Lower lobe of right lung (tissue), 2 donors: ENCODE measurements around the gene RRBP1. TPM values are rescaled to one million over a fixed set of nuclear protein-coding genes. Genes with fewer than 3 reads are reported as not detected.

Source experiments
- ATAC-seq, 2 donors: fragments of 200-7000 bp; cut with Tn5 transposase; one replicate each; pipeline ENCODE4 v1.9.1; 2020 to 2022; ENCODE audit warnings: mild to moderate bottlenecking in 2 of 2, moderate library complexity in 2 of 2
- DNase-seq: peaks from one replicate; pipeline ENCODE4 v3.0.0-alpha.2; 2020
- H3K27ac ChIP-seq: fragments of 200-600 bp; one replicate; pipeline ENCODE4 v1.8.0; 2022
- H3K27me3 ChIP-seq: fragments of 200-600 bp; one replicate; pipeline ENCODE4 v1.8.0; 2022; ENCODE audit warnings: low read depth
- H3K36me3 ChIP-seq: fragments of 200-600 bp; one replicate; pipeline ENCODE4 v1.8.0; 2022; ENCODE audit warnings: mild to moderate bottlenecking
- H3K4me1 ChIP-seq: fragments of 200-600 bp; one replicate; pipeline ENCODE4 v1.8.0; 2022
- H3K4me3 ChIP-seq: fragments of 200-600 bp; one replicate; pipeline ENCODE4 v1.8.0; 2022; ENCODE audit warnings: mild to moderate bottlenecking
- H3K9me3 ChIP-seq: fragments of 200-600 bp; one replicate; pipeline ENCODE4 v1.8.0; 2022
- intact Hi-C: fragments of 100-400 bp; cut with DNase I; formaldehyde crosslinking; loops from one replicate; pipeline ENCODE4 v1.11.0; 2022
- total RNA-seq: library from RNA; stranded (reverse); fragmentation: NEBNext Ultra II Directional; extraction: Animal tissue kit (Norgen Biotek cat#: 25700); gene quantifications from one replicate; pipeline ENCODE4 v1.2.1, GENCODE V29; 2021
- TF ChIP-seq, protein P1 (sequence below): fragments of 200-600 bp; IDR thresholded peaks from one replicate; pipeline ENCODE4 v1.8.0; 2022; ENCODE audit warnings: antibody characterized with exemption, mild to moderate bottlenecking
- donor health status: DM: no; HTN: yes; CAD: no; lungs with severe emphysema.

Gene RRBP1
- total RNA-seq, 1 donor from 2014 or later, result 138 TPM

DNA sequence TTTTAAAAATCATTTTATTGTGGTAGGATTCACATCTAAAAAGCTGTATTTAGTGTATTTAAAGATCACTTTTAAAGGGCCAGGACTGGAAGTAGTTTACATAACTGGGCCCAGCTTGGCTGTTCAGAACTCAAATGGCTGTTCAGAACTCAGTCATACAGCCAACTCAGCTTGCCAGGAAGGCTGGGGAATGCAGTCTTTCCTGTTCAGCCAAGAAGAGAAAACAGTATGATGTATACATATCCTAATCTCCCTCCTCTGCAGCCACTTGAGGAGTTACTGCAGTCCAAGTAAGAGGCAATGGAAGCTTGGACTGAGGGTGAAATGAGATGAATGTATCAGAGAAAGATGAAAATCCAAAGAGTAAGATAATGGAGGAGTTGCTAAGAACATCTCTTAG lies 87.6 kb downstream of the RRBP1 start:
- TF ChIP-seq, protein P1, sequence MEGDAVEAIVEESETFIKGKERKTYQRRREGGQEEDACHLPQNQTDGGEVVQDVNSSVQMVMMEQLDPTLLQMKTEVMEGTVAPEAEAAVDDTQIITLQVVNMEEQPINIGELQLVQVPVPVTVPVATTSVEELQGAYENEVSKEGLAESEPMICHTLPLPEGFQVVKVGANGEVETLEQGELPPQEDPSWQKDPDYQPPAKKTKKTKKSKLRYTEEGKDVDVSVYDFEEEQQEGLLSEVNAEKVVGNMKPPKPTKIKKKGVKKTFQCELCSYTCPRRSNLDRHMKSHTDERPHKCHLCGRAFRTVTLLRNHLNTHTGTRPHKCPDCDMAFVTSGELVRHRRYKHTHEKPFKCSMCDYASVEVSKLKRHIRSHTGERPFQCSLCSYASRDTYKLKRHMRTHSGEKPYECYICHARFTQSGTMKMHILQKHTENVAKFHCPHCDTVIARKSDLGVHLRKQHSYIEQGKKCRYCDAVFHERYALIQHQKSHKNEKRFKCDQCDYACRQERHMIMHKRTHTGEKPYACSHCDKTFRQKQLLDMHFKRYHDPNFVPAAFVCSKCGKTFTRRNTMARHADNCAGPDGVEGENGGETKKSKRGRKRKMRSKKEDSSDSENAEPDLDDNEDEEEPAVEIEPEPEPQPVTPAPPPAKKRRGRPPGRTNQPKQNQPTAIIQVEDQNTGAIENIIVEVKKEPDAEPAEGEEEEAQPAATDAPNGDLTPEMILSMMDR, result no peak
- Histone ChIP-seq H3K27me3 (no peaks in the 10 kb centered on the region), H3K4me1 (peaks cover 78% of the 10 kb centered on the region), H3K9me3 (no peaks in the 10 kb centered on the region), H3K36me3 (peaks cover 6% of the 10 kb centered on the region), H3K27ac (peak overlapping the region; percentile 52), H3K4me3 (no peak overlapping the region)
- DNase-seq (peak; percentile 62), ATAC-seq (peak; percentile 94 to 95)
- intact Hi-C loops, result no loop called here

DNA sequence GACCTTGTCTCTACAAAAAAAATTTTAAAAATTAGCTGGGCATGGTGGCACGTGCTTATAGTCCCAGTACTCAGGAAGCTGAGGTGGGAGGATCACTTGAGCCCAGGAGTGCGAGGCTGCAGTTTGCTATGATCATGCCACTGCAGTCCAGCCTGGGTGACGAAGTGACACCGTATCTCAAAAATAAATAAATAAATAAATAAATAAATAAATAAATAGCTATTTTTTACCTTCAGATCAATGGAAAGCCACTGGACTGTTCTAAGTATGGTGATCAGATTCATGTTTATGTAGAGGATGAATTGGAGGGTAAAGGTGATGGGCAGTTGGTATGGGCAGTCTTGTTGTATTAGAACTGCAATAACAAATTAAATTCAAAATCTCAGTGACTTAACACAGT lies 88.1 kb downstream of the RRBP1 start:
- peaks cover 81% of the 10 kb centered on the region for H3K4me1 ChIP-seq
- H3K4me3 ChIP-seq, result no peak overlapping the region

DNA sequence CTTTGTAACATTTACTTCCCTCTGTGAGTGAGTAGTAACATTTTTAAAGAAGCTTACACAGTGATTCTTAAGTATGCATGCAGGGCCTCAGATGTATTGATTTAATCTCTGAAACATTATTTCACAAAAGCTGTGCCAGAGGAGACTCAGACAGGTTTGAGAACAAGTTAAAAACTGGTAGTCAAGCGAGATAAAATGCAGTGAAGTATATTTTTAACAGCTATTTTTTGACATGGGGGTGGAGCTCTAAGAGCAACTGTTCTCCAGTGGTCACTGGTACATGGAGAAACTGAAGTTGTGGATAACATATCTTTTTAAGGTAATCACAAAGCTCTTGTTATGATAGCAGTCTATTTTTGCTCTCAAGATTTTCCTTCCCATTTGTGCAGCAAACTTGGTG lies 91.8 kb downstream of the RRBP1 start:
- TF ChIP-seq, protein P1, result no peak
- ATAC-seq, result no peak

More for the DNA sequence above, 88.1 kb downstream of the RRBP1 start:
- TF ChIP-seq, protein P1, result no peak
- Histone ChIP-seq H3K27ac (peak overlapping the region; percentile 52), H3K9me3 (no peaks in the 10 kb centered on the region), H3K27me3 (no peaks in the 10 kb centered on the region), H3K36me3 (peaks cover 6% of the 10 kb centered on the region)
- ATAC-seq (no peak), DNase-seq (no peak)
- intact Hi-C loops, result no loop called here

DNA sequence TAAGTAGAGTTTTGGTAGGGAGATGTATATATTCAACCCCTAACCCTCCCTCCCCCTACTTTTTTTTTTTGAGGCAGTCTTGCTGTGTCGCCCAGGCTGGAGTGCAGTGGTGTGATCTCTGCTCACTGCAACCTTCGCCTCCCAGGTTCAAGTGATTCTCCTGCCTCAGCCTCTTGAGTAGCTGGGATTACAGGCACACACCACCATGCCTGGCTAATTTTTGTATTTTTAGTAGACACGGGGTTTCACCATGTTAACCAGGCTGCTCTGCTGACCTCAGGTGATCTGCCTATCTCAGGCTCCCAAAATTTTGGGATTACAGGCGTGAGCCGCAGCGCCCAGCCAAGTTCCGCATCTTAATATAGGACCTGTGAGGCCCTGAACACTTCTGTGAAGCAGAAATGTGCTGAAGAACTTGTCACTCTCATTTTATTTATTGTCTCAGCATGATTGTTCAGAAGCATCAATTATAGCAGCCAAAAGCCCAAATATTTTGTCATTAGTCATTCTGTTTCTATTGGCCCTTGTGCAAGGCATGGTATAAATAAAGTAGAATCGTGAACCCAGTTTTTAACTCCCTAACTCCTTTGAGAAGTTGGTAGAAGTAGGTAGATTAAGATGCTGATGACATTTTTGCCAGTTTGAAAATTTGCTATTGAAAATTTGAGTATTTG lies 92.7 kb downstream of the RRBP1 start:
- H3K36me3 ChIP-seq, result peaks cover 6% of the 10 kb centered on the region
- no peak overlapping the region for H3K4me3 ChIP-seq
- TF ChIP-seq, protein P1, result no peak
- no peaks in the 10 kb centered on the region for H3K9me3 ChIP-seq
- ATAC-seq, result no peak
- peak overlapping the region; percentile 12 for H3K27ac ChIP-seq
- peaks cover 76% of the 10 kb centered on the region for H3K4me1 ChIP-seq
- DNase-seq, result no peak
- H3K27me3 ChIP-seq, result no peaks in the 10 kb centered on the region
- intact Hi-C loops, result no loop called here

More for the DNA sequence above, 91.8 kb downstream of the RRBP1 start:
- intact Hi-C loops, result no loop called here
- no peak overlapping the region for H3K4me3 ChIP-seq
- DNase-seq, result no peak
- H3K27ac ChIP-seq, result peak overlapping the region; percentile 12
- no peaks in the 10 kb centered on the region for H3K27me3 ChIP-seq
- no peaks in the 10 kb centered on the region for H3K9me3 ChIP-seq
- peaks cover 78% of the 10 kb centered on the region for H3K4me1 ChIP-seq
- H3K36me3 ChIP-seq, result peaks cover 6% of the 10 kb centered on the region

DNA sequence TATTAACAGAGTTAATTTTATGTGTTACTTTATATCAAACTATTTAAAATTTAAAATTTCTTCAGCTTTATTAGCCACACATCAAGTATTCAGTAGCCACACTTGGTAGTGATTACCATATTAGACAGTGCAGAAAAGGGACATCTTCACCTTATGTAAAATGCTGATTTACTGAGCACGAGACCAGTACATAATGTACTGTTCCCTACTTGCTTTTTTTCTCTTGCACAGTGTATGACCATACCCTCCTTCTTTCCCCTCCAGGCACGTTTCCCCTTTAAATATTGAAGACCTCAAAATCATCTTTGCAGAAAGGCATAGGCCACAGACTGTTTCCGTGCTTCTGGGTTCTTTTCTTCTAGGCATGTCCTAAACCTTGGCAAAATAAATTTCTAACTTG lies 94.2 kb downstream of the RRBP1 start:
- intact Hi-C loops, result no loop called here
- DNase-seq (no peak), ATAC-seq (no peak)
- TF ChIP-seq, protein P1, result no peak
- Histone ChIP-seq H3K9me3 (no peaks in the 10 kb centered on the region), H3K36me3 (peaks cover 6% of the 10 kb centered on the region), H3K27ac (no peak overlapping the region), H3K27me3 (no peaks in the 10 kb centered on the region), H3K4me1 (peaks cover 61% of the 10 kb centered on the region), H3K4me3 (no peak overlapping the region)
